Caco-2 (cell line): Measurements from ENCODE around the gene LY6G6C. TPM values are rescaled to one million over a fixed set of nuclear protein-coding genes. Genes with fewer than 3 reads are reported as not detected.

Experiments
- BruUV-seq: library from RNA; stranded (reverse); fragments of 400-500 nt; replicated peaks from 2 replicates; lab custom pipeline; 2021; lab: Mats Ljungman, UMichigan
- CTCF ChIA-PET: fragments of 300-600 bp; sonication (Branson Sonifier 250); formaldehyde crosslinking; loops from one replicate; lab custom pipeline; 2022; ENCODE audit warnings: antibody characterized with exemption; lab: Charles Lee
- POLR2A ChIA-PET: fragments of 300-600 bp; sonication (Branson Sonifier 250); formaldehyde crosslinking; loops from one replicate; lab custom pipeline; 2022; ENCODE audit warnings: antibody characterized with exemption; lab: Charles Lee
- DNase-seq, 2 experiments: peaks; one replicate each; pipeline versions ENCODE4 v3.0.0 to v3.0.0-alpha.2; 2020 to 2022
- H3K27me3 ChIP-seq: replicated peaks from 2 replicates; pipeline ENCODE4 v1.6.0; 2011; ENCODE audit warnings: low read length; ENCODE audit not compliant: control insufficient read depth, insufficient read depth
- H3K36me3 ChIP-seq: 2 replicates; pipeline ENCODE4 v1.5.1; 2011; ENCODE audit warnings: low read length; ENCODE audit not compliant: control insufficient read depth, insufficient read depth
- H3K4me1 ChIP-seq: fragments of 250-450 bp; sonication (Bioruptor Pico); 2 replicates; pipeline ENCODE4 v1.5.1; 2020; ENCODE audit warnings: mild to moderate bottlenecking
- H3K4me3 ChIP-seq: 2 replicates; pipeline ENCODE4 v1.5.1; 2011; ENCODE audit warnings: low read depth, mild to moderate bottlenecking, control low read depth, low read length
- H3K9me3 ChIP-seq: fragments of 250-450 bp; sonication (Bioruptor Pico); 2 replicates; pipeline ENCODE4 v1.5.1; 2020; ENCODE audit warnings: mild to moderate bottlenecking, moderate library complexity
- H3K27ac Mint-ChIP-seq: one replicate; pipeline ENCODE4 v1.8.0; 2022; ENCODE audit warnings: mixed read lengths; ENCODE audit not compliant: unreplicated experiment
- H3K27me3 Mint-ChIP-seq: one replicate; pipeline ENCODE4 v1.8.0; 2022; ENCODE audit warnings: mixed read lengths; ENCODE audit not compliant: insufficient read depth, unreplicated experiment
- H3K36me3 Mint-ChIP-seq: one replicate; pipeline ENCODE4 v1.8.0; 2022; ENCODE audit warnings: mild to moderate bottlenecking, mixed read lengths; ENCODE audit not compliant: insufficient read depth, unreplicated experiment
- H3K4me1 Mint-ChIP-seq: one replicate; pipeline ENCODE4 v1.8.0; 2022; ENCODE audit warnings: low read depth, mixed read lengths; ENCODE audit not compliant: unreplicated experiment
- H3K4me3 Mint-ChIP-seq: one replicate; pipeline ENCODE4 v1.8.0; 2022; ENCODE audit warnings: mild to moderate bottlenecking, moderate library complexity, mixed read lengths; ENCODE audit not compliant: unreplicated experiment
- H3K9me3 Mint-ChIP-seq: one replicate; pipeline ENCODE4 v1.8.0; 2022; ENCODE audit warnings: mixed read lengths; ENCODE audit not compliant: unreplicated experiment
- intact Hi-C: fragments of 100-400 bp; cut with micrococcal nuclease; formaldehyde crosslinking; loops from one replicate; pipeline ENCODE4 v1.10.0; 2022; ENCODE audit not compliant: unreplicated experiment
- total RNA-seq: library from RNA; stranded (reverse); gene quantifications from 2 replicates; pipeline ENCODE4 v1.2.3, GENCODE V29; 2022
- TF ChIP-seq, protein P1 (sequence below), 2 experiments: fragments of 200-600 bp in 1 of 2; IDR thresholded peaks; 1 replicate in 1 of 2; 2 replicates in 1 of 2; pipeline versions ENCODE4 v1.5.1 to v1.8.0; 2011 to 2022; ENCODE audit warnings: antibody characterized with exemption in 1 of 2, control low read depth in 1 of 2, inconsistent platforms in 1 of 2, low read depth in 1 of 2, low read length in 1 of 2, mild to moderate bottlenecking in 1 of 2, moderate library complexity in 1 of 2; ENCODE audit not compliant: insufficient read depth in 1 of 2, severe bottlenecking in 1 of 2, unreplicated experiment in 1 of 2

The LY6G6C gene
- total RNA-seq, 1 experiment from 2014 or later: 0.88 TPM

DNA sequence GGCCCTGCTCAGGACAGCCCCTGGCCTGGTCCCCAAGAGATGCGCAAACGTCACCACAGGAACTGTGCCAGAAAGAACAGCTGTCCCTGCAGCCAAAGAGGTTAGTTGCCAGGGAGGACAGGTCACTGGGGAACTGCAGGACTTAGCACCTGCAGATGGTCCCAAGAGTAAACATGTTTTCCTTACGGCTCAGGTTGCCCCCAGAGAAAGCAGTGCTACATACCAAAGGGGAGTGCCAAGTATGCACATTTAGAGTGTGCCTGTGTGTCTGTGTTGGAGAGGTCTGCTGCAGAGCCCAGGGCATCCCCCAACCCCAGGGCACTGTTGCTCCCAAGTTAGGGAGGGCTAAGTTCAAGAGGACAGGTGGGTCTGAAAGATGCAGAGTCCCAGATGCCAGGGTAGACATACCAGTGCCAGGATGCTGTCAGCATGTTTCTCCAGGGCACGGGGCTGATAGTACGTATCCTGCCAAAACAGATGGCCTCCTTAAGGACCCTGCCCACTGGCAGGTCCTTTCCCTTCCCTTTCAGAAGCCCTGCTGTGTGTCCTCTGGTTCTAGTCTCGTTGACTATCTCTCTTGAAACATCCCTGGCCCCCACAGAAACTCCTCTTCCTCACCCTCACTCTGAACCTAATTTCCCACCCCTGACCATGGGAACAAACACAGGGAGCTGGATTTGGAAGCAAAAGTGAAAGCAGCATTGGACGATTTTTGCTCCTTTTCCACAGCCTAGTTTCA lies 19.7 kb downstream of the LY6G6C start:
- H3K4me3 Mint-ChIP-seq: peak overlapping the region; percentile 91
- intact Hi-C loops: loop anchor here (2.0 to 5.0 kb wide), 2 partner anchors 21 to 35 kb away; partner anchors contain the start of genes CLIC1 and LY6G5C

DNA sequence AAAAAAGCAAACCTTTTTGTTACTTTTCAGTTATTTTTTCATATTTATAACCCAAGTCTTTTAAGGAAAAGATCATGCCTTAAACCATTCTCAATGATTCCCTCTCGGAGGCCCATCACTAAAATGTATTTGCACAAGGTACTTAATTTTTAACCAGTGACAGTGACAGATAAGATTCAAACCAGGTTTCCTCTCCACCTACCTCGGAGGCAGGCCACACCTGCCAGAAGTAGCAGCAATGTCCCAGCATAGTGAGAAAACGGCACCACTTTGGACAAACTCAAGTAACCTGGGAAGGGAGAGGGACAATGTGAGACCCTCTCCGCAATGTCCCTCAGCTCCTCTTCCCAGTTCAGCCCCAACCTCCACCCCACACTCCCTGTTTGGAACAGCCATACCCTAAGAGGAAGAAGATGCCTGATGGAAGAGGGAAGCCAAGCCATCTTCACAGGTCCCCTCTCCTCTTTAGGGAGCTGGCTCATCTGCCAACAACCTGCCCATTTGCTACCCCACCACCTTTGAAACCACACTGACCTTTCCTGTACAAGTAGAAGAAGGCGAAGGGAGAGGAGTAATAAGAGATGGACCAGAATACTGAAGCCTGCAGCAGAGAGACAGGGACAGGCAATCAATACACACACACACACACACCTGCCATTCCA lies 20.7 kb downstream of the LY6G6C start:
- BruUV-seq: TSS peak; percentile 33
- Mint-ChIP-seq H3K36me3 (peaks cover 39% of the 10 kb centered on the region), H3K4me3 (peak overlapping the region; percentile 91), H3K27ac (peak overlapping the region; percentile 74), H3K27me3 (no peaks in the 10 kb centered on the region), H3K4me1 (peaks cover 28% of the 10 kb centered on the region), H3K9me3 (no peaks in the 10 kb centered on the region)
- peak in 1 of 2 experiments; percentile 42 for DNase-seq
- Histone ChIP-seq H3K36me3 (peaks cover 5% of the 10 kb centered on the region), H3K4me3 (peak overlapping the region; percentile 50), H3K4me1 (peaks cover 37% of the 10 kb centered on the region), H3K9me3 (no peaks in the 10 kb centered on the region), H3K27me3 (no peaks in the 10 kb centered on the region)
- intact Hi-C loops: loop anchor here (5.0 kb wide), 1 partner anchor 36 kb away; the partner anchor contains the start of gene CLIC1
- TF ChIP-seq, protein P1, sequence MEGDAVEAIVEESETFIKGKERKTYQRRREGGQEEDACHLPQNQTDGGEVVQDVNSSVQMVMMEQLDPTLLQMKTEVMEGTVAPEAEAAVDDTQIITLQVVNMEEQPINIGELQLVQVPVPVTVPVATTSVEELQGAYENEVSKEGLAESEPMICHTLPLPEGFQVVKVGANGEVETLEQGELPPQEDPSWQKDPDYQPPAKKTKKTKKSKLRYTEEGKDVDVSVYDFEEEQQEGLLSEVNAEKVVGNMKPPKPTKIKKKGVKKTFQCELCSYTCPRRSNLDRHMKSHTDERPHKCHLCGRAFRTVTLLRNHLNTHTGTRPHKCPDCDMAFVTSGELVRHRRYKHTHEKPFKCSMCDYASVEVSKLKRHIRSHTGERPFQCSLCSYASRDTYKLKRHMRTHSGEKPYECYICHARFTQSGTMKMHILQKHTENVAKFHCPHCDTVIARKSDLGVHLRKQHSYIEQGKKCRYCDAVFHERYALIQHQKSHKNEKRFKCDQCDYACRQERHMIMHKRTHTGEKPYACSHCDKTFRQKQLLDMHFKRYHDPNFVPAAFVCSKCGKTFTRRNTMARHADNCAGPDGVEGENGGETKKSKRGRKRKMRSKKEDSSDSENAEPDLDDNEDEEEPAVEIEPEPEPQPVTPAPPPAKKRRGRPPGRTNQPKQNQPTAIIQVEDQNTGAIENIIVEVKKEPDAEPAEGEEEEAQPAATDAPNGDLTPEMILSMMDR (IDR thresholded peaks at IDR 0.05; ENCODE audit: insufficient read depth in 1 of 2, low read depth in 1 of 2, low read length in 1 of 2, severe bottlenecking in 1 of 2, unreplicated experiment in 1 of 2): no peak
- ChIA-PET POLR2A (no interaction called here), CTCF (no interaction called here)

More for the DNA sequence above, 19.7 kb downstream of the LY6G6C start:
- H3K27me3 ChIP-seq: no peaks in the 10 kb centered on the region
- TF ChIP-seq, protein P1 (IDR thresholded peaks at IDR 0.05; ENCODE audit: insufficient read depth in 1 of 2, low read depth in 1 of 2, low read length in 1 of 2, severe bottlenecking in 1 of 2, unreplicated experiment in 1 of 2): no peak
- peaks cover 5% of the 10 kb centered on the region for H3K36me3 ChIP-seq
- H3K27ac Mint-ChIP-seq: peak overlapping the region; percentile 87
- peaks cover 21% of the 10 kb centered on the region for H3K4me1 Mint-ChIP-seq
- TSS peak; percentile 37 for BruUV-seq
- no peaks in the 10 kb centered on the region for H3K27me3 Mint-ChIP-seq
- H3K9me3 Mint-ChIP-seq: no peaks in the 10 kb centered on the region
- no peak for DNase-seq
- H3K36me3 Mint-ChIP-seq: peaks cover 30% of the 10 kb centered on the region
- peak overlapping the region; percentile 50 for H3K4me3 ChIP-seq
- ChIA-PET CTCF (no interaction called here), POLR2A (interaction anchor here (1.5 to 1.7 kb wide), 3 partner anchors 11 to 37 kb away, joined by 4 read pairs; no protein-coding TSS in a partner anchor)
- H3K9me3 ChIP-seq: no peaks in the 10 kb centered on the region
- H3K4me1 ChIP-seq: peaks cover 35% of the 10 kb centered on the region

DNA sequence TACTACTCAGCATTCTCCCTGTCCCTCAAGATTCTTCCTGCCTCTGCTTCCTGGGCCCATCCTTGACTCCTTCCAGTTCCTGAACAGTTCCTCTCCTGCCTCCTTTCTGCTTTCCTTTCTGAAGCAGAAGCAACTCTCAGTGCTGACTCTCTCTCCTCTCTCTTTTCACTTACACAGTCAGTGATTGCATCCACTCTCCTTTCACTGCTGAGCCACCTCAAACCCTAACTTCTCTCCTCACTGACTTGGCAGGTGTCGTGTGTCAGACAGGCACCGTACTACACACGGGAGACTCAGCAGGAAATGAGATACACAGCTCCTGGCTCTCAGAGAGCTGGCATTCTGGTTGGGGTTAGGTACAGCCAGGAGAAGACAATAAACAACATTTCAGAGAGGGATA lies 24.0 kb downstream of the LY6G6C start:
- ChIA-PET CTCF (no interaction called here), POLR2A (no interaction called here)
- Histone ChIP-seq H3K27me3 (no peaks in the 10 kb centered on the region), H3K4me1 (peaks cover 33% of the 10 kb centered on the region), H3K36me3 (peaks cover 6% of the 10 kb centered on the region), H3K4me3 (no peak overlapping the region), H3K9me3 (no peaks in the 10 kb centered on the region)
- intact Hi-C loops: no loop called here
- H3K27ac Mint-ChIP-seq: peak overlapping the region; percentile 2
- H3K4me3 Mint-ChIP-seq: no peak overlapping the region
- H3K4me1 Mint-ChIP-seq: peaks cover 28% of the 10 kb centered on the region
- H3K36me3 Mint-ChIP-seq: peaks cover 54% of the 10 kb centered on the region
- no peak for DNase-seq
- H3K27me3 Mint-ChIP-seq: no peaks in the 10 kb centered on the region
- TF ChIP-seq, protein P1 (IDR thresholded peaks at IDR 0.05; ENCODE audit: insufficient read depth in 1 of 2, low read depth in 1 of 2, low read length in 1 of 2, severe bottlenecking in 1 of 2, unreplicated experiment in 1 of 2): no peak
- no peaks in the 10 kb centered on the region for H3K9me3 Mint-ChIP-seq
- no TSS peak for BruUV-seq
